Lower lobe of right lung (tissue), 2 donors: Measurements from ENCODE around the gene IFITM10. TPM values are rescaled to one million over a fixed set of nuclear protein-coding genes. Genes with fewer than 3 reads are reported as not detected.
"Not testable (repeated sequence)": the region's sequence is repeated elsewhere in the genome, so short reads cannot be mapped to it uniquely, and the experiment has no call there.

Source experiments
- ATAC-seq, 2 donors: fragments of 200-7000 bp; cut with Tn5 transposase; one replicate each; pipeline ENCODE4 v1.9.1; 2020 to 2022; ENCODE audit warnings: mild to moderate bottlenecking in 2 of 2, moderate library complexity in 2 of 2
- DNase-seq: peaks from one replicate; pipeline ENCODE4 v3.0.0-alpha.2; 2020
- H3K27ac ChIP-seq: fragments of 200-600 bp; one replicate; pipeline ENCODE4 v1.8.0; 2022
- H3K27me3 ChIP-seq: fragments of 200-600 bp; one replicate; pipeline ENCODE4 v1.8.0; 2022; ENCODE audit warnings: low read depth
- H3K36me3 ChIP-seq: fragments of 200-600 bp; one replicate; pipeline ENCODE4 v1.8.0; 2022; ENCODE audit warnings: mild to moderate bottlenecking
- H3K4me1 ChIP-seq: fragments of 200-600 bp; one replicate; pipeline ENCODE4 v1.8.0; 2022
- H3K4me3 ChIP-seq: fragments of 200-600 bp; one replicate; pipeline ENCODE4 v1.8.0; 2022; ENCODE audit warnings: mild to moderate bottlenecking
- H3K9me3 ChIP-seq: fragments of 200-600 bp; one replicate; pipeline ENCODE4 v1.8.0; 2022
- intact Hi-C: fragments of 100-400 bp; cut with DNase I; formaldehyde crosslinking; loops from one replicate; pipeline ENCODE4 v1.11.0; 2022
- total RNA-seq: library from RNA; stranded (reverse); fragmentation: NEBNext Ultra II Directional; extraction: Animal tissue kit (Norgen Biotek cat#: 25700); gene quantifications from one replicate; pipeline ENCODE4 v1.2.1, GENCODE V29; 2021
- donor health status: DM: no; HTN: yes; CAD: no; lungs with severe emphysema.

IFITM10 gene
- total RNA-seq, 1 donor from 2014 or later, result 9.2 TPM

DNA sequence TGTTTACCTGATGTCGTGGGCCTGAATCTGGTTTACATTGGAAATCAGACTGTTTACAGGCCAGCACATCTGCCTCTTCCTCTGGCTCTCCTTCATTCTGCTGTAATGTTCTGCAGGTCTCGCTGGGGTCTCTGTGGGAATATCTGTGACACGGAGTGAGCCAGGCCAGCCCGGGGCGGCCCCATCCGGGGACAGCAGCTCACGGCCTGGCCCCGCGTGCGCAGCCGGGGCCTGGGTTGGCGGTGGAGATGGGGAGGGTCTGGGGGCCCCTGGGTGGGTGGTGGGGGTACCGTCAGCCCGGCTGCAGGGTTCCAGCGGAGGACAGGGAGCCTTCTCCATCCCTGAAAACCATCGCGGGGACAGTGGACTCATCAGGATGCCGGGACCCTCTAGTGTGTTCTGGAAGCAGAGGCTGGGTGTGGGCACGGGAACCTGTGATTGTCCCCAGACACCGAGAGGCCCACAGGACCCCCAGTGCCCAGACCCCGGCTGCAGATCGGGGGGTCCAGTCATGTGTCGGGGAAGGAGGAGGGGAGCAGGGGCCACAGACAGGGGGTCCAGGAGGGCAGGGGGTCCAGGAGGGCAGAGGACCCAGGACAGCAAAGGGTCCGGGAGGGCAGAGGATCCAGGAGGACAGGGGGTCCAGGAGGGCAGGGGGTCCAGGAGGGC lies 66.4 kb downstream of the IFITM10 start:
- intact Hi-C loops, H3K36me3 ChIP-seq, ATAC-seq, H3K4me1 ChIP-seq, H3K9me3 ChIP-seq, H3K4me3 ChIP-seq, H3K27ac ChIP-seq, H3K27me3 ChIP-seq: not testable (repeated sequence)
- DNase-seq, result peak; percentile 18

DNA sequence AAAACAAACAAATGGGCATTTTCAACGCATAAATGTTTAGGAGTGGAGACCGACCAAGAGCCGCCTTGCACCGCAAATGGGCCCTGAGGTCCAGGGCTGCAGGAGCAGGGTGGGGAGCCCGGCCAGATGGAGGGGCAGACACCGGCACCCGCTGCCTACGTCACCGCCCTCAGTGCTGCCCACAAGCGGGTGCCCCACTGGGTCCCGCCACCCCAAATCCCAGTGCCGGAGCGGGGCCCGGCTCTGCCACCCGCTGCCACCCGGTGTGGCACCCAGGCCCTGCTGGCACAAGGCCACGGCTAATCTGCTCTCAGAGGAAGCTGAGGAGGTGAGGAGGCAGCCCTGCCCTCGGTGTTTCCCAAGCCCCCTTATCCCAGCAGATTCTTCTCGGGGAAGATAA lies 67.2 kb downstream of the IFITM10 start:
- H3K4me3 ChIP-seq, H3K27me3 ChIP-seq, intact Hi-C loops, H3K36me3 ChIP-seq, H3K27ac ChIP-seq, H3K4me1 ChIP-seq, H3K9me3 ChIP-seq, ATAC-seq: not testable (repeated sequence)
- DNase-seq, result peak; percentile 22

Other genes starting within 250 kb of the IFITM10 start
- gene DUSP8, start 178.3 kb downstream of the IFITM10 start, total RNA-seq, result 8.9 TPM
- not detected for gene KRTAP5-1, start 165.3 kb downstream of the IFITM10 start, total RNA-seq
- not detected for gene KRTAP5-2, start 152.3 kb downstream of the IFITM10 start, total RNA-seq
- not detected for gene KRTAP5-3, start 142.1 kb downstream of the IFITM10 start, total RNA-seq
- gene KRTAP5-4, start 128.5 kb downstream of the IFITM10 start, total RNA-seq, result not detected
- gene KRTAP5-5, start 120.8 kb downstream of the IFITM10 start, total RNA-seq, result not detected
- gene KRTAP5-6, start 53.4 kb downstream of the IFITM10 start, total RNA-seq, result not detected
- gene CTSD, start 13.3 kb upstream of the IFITM10 start, total RNA-seq, result 2,919 TPM
- 18.5 TPM for gene SYT8, start 84.4 kb upstream of the IFITM10 start, total RNA-seq
- 17.7 TPM for gene TNNI2, start 88.4 kb upstream of the IFITM10 start, total RNA-seq
- gene LSP1, start 102.5 kb upstream of the IFITM10 start, total RNA-seq, result 90.4 TPM
- gene PRR33, start 141.3 kb upstream of the IFITM10 start, total RNA-seq, result not detected
- gene TNNT3, start 169.1 kb upstream of the IFITM10 start, total RNA-seq, result 4.7 TPM
- 59.2 TPM for gene MRPL23, start 196.7 kb upstream of the IFITM10 start, total RNA-seq
- 87.6 TPM for gene H19, start 247.2 kb upstream of the IFITM10 start, total RNA-seq